HepG2 (cell line): Measurements from ENCODE around the gene ADAMTS17. TPM values are rescaled to one million over a fixed set of nuclear protein-coding genes. Genes with fewer than 3 reads are reported as not detected.

Experiments used
- ATAC-seq: fragments of 200-7000 bp; cut with Tn5 transposase; 3 replicates; pipeline ENCODE4 v1.9.1; 2020; ENCODE audit warnings: mild to moderate bottlenecking, moderate library complexity
- BruUV-seq: library from RNA; stranded (reverse); fragments of 400-500 nt; replicated peaks from 2 replicates; lab custom pipeline; 2021; lab: Mats Ljungman, UMichigan
- CTCF ChIA-PET: fragments of 300-600 bp; formaldehyde crosslinking; extraction: SDS; loops from one replicate; lab custom pipeline; 2021; ENCODE audit warnings: low total read pairs, inconsistent platforms, low intra/inter-chr PET ratio; lab: Yijun Ruan, JAX
- POLR2A ChIA-PET: fragments of 350-600 bp; sonication (Branson Sonifier 250); formaldehyde crosslinking; loops from one replicate; lab custom pipeline; 2020; ENCODE audit warnings: antibody characterized with exemption, inconsistent platforms; lab: Yijun Ruan, JAX
- DNase-seq: peaks from one replicate; pipeline ENCODE4 v3.0.0-alpha.2; 2015; ENCODE audit warnings: low spot score
- FAIRE-seq: peaks from 3 replicates; lab custom pipeline; 2011; peaks lifted over from hg19 to GRCh38; lab: Jason Lieb, UNC
- H2AFZ ChIP-seq: one replicate; pipeline ENCODE4 v1.6.1; 2011; ENCODE audit warnings: low read length, inconsistent platforms
- H3K27ac ChIP-seq: fragments of 300-600 bp; 3 replicates; pipeline ENCODE4 v1.8.0; 2011; ENCODE audit warnings: mixed run types, mild to moderate bottlenecking, mixed read lengths, low read length, inconsistent platforms; ENCODE audit not compliant: insufficient read depth; ENCODE audit errors: extremely low read length
- H3K27me3 ChIP-seq, 2 experiments: fragments of 200-600 bp in 1 of 2; 2 replicates in 1 of 2; 3 replicates in 1 of 2; pipeline versions ENCODE4 v1.6.0 to v1.8.0; 2011; ENCODE audit warnings: low read length in 2 of 2, mild to moderate bottlenecking in 2 of 2, moderate library complexity in 2 of 2, inconsistent platforms in 1 of 2; ENCODE audit not compliant: insufficient read depth in 2 of 2, control insufficient read depth in 1 of 2
- H3K36me3 ChIP-seq, 2 experiments: fragments of 200-600 bp in 1 of 2; replicated peaks in 1 of 2; 2 replicates in 1 of 2; 3 replicates in 1 of 2; pipeline versions ENCODE4 v1.5.1 to v1.8.0; 2011; ENCODE audit warnings: low read length in 2 of 2, inconsistent platforms in 1 of 2; ENCODE audit not compliant: insufficient read depth in 2 of 2, control insufficient read depth in 1 of 2
- H3K4me1 ChIP-seq: 2 replicates; pipeline ENCODE4 v1.5.1; 2012; ENCODE audit warnings: low read length, inconsistent platforms; ENCODE audit not compliant: insufficient read depth
- H3K4me2 ChIP-seq: 2 replicates; pipeline ENCODE4 v1.6.0; 2011; ENCODE audit warnings: low read depth, low read length, inconsistent platforms
- H3K4me3 ChIP-seq, 3 experiments: fragments of 200-600 bp in 1 of 3; sonication (generic), shearing (Covaris generic) in 1 of 3; replicated peaks in 1 of 3; 2 replicates each; pipeline ENCODE4 v1.5.1; 2011 to 2016; ENCODE audit warnings: low read length in 3 of 3, inconsistent platforms in 2 of 3, low read depth in 2 of 3, mild to moderate bottlenecking in 2 of 3, control low read depth in 1 of 3, mixed read lengths in 1 of 3; ENCODE audit not compliant: insufficient read depth in 1 of 3
- H3K79me2 ChIP-seq: one replicate; pipeline ENCODE4 v1.6.1; 2011; ENCODE audit warnings: low read length, inconsistent platforms; ENCODE audit not compliant: insufficient read depth
- H3K9ac ChIP-seq: 2 replicates; pipeline ENCODE4 v1.6.0; 2011; ENCODE audit warnings: mild to moderate bottlenecking, low read depth, low read length, inconsistent platforms; ENCODE audit not compliant: insufficient read depth
- H3K9me3 ChIP-seq: 2 replicates; pipeline ENCODE4 v1.5.1; 2012; ENCODE audit warnings: mild to moderate bottlenecking, low read length
- H4K20me1 ChIP-seq: 2 replicates; pipeline ENCODE4 v1.6.0; 2011; ENCODE audit warnings: inconsistent platforms, mild to moderate bottlenecking, low read length, moderate library complexity; ENCODE audit not compliant: insufficient read depth
- ARID2 ChIP-seq: sonication (generic); formaldehyde crosslinking; IDR thresholded peaks from 2 replicates; pipeline ENCODE4 v1.8.1; 2022; ENCODE audit warnings: mild to moderate bottlenecking, missing genetic modification reagents, borderline replicate concordance
- GATAD2A ChIP-seq: IDR thresholded peaks from 2 replicates; pipeline ENCODE4 v1.6.1; 2016
- RORA ChIP-seq: sonication (generic); formaldehyde crosslinking; IDR thresholded peaks from 2 replicates; pipeline ENCODE4 v1.5.0; 2020; ENCODE audit warnings: mild to moderate bottlenecking, missing genetic modification reagents, moderate library complexity
- TAF1 ChIP-seq: sonication (generic); formaldehyde crosslinking; IDR thresholded peaks from 2 replicates; pipeline ENCODE4 v1.4.0; 2020; ENCODE audit warnings: missing genetic modification reagents
- ZNF557 ChIP-seq: sonication (generic); formaldehyde crosslinking; IDR thresholded peaks from 2 replicates; pipeline ENCODE4 v1.4.0; 2020; ENCODE audit warnings: missing genetic modification reagents
- WGBS: methylation state at CpG from one replicate; pipeline ENCODE4 v1.1.6; 2017; ENCODE audit warnings: low lambda C conversion rate; 5-methylcytosine and 5-hydroxymethylcytosine counted together
- in situ Hi-C: cut with HindIII; loops from 2 replicates; pipeline ENCODE4 v1.10.0; 2017; ENCODE audit warnings: low pct_unique_long_range_greater_than_20kb; ENCODE audit not compliant: extremely low pct_ligation_motif_present
- intact Hi-C: fragments of 100-400 bp; cut with micrococcal nuclease; formaldehyde crosslinking; loops from one replicate; pipeline ENCODE4 v1.10.0; 2022; ENCODE audit not compliant: unreplicated experiment
- polyA plus RNA-seq, 8 experiments: library from polyadenylated mRNA; depleted of rRNA in 3 of 8; stranded (reverse) in 7 of 8; unstranded in 1 of 8; fragments of >200 nt; fragmentation: Illumina TruSeq in 4 of 8; extraction: Trizol in 4 of 8; gene quantifications; 2 replicates each; pipeline versions ENCODE4 v1.2.1 to v1.2.3, GENCODE V29; 2011 to 2016; ENCODE audit warnings: low read depth in 4 of 8, missing spikeins in 1 of 8, mixed read lengths in 1 of 8; ENCODE audit not compliant: insufficient read depth in 1 of 8
- total RNA-seq, 5 experiments: library from RNA; depleted of rRNA; stranded (reverse); fragments of >200 nt; fragmentation: Illumina TruSeq; extraction: Trizol; gene quantifications; 2 replicates each; pipeline ENCODE4 v1.2.3, GENCODE V29; 2016; ENCODE audit warnings: low read depth in 1 of 5
- TF ChIP-seq, protein P1 (sequence below): sonication (generic); formaldehyde crosslinking; IDR thresholded peaks from 2 replicates; pipeline ENCODE4 v1.5.0; 2020; ENCODE audit warnings: missing genetic modification reagents
- TF ChIP-seq, protein P2 (sequence below): IDR thresholded peaks from 2 replicates; pipeline ENCODE4 v1.6.1; 2016; ENCODE audit warnings: missing biosample characterization, missing genetic modification reagents, low read depth

The ADAMTS17 gene
- total and polyA plus RNA-seq, 2 of the 13 experiments (the other 11 are each of a cell fraction or from before 2014, with no cell fraction given): 0.02 to 0.04 TPM

DNA sequence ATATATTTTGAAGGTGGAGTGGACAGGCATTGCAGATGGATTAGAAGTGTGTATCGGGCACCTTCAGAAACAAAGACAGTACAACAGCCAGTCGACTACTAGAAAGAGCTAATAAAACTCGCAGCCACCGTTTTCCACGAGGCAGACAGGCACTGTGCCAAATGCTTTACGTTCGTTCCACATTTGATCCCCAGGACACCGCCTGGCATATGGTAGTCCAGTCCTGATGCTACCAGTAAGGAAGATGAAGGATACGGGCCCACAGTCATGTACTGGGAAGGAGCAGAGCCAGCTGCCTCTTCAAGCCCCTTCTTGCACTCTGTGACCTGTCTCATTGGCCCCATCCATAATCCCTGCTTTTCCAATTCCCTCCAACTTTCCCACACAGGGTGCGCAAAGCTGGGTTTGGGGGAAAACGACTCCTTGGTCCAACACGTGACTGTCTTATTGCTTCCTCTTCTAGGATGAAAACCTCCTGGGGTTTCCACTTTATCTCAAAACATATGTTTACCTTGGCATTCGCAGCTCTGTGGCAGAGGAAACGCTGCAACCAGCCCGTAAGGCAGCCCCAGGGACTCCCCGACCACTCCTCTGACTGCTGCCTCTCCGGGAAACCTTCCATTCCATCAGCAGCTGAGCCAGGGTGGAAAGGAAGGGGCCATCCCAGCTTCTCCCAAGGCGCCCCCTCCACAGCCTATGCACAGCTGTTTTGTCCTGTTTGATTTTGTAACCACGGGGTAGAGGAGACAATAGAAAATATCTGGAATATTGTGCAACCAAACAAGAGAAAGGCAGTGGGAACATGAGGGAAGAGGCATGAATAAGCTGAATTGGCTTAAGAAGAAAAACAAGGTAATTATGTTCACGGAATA is 107.4 kb downstream of the ADAMTS17 start:
- no peaks in the 10 kb centered on the region for H3K36me3 ChIP-seq
- no peak overlapping the region for H3K27ac ChIP-seq
- no peaks in the 10 kb centered on the region; a peak in 1 of 5 replicates for H3K27me3 ChIP-seq
- no peaks in the 10 kb centered on the region for H3K4me1 ChIP-seq
- ChIA-PET POLR2A (no interaction called here), CTCF (no interaction called here)
- FAIRE-seq (no peak), DNase-seq (no peak), ATAC-seq (no peak)
- no peak overlapping the region for H3K4me2 ChIP-seq
- H2AFZ ChIP-seq: no peak overlapping the region
- intact Hi-C loops: no loop called here
- H3K4me3 ChIP-seq: no peak overlapping the region
- no peaks in the 10 kb centered on the region for H3K9me3 ChIP-seq
- TF ChIP-seq, protein P1, sequence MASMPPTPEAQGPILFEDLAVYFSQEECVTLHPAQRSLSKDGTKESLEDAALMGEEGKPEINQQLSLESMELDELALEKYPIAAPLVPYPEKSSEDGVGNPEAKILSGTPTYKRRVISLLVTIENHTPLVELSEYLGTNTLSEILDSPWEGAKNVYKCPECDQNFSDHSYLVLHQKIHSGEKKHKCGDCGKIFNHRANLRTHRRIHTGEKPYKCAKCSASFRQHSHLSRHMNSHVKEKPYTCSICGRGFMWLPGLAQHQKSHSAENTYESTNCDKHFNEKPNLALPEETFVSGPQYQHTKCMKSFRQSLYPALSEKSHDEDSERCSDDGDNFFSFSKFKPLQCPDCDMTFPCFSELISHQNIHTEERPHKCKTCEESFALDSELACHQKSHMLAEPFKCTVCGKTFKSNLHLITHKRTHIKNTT (CRISPR knock-in tag): no peak
- no peak for TF ChIP-seq RORA
- TF ChIP-seq ARID2 (CRISPR knock-in tag): no peak
- TF ChIP-seq ZNF557: no peak
- TF ChIP-seq TAF1 (CRISPR knock-in tag): no peak
- no peak for TF ChIP-seq GATAD2A (CRISPR knock-in tag)
- TF ChIP-seq, protein P2, sequence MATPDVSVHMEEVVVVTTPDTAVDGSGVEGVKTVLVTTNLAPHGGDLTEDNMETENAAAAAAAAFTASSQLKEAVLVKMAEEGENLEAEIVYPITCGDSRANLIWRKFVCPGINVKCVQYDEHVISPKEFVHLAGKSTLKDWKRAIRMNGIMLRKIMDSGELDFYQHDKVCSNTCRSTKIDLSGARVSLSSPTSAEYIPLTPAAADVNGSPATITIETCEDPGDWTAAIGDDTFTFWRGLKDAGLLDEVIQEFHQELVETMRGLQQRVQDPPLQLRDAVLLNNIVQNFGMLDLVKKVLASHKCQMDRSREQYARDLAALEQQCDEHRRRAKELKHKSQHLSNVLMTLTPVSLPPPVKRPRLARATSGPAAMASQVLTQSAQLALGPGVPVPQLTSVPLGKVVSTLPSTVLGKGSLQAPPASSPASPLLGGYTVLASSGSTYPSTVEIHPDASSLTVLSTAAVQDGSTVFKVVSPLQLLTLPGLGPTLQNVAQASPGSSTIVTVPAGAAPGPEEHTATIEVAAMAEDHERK (CRISPR knock-in tag): no peak
- in situ Hi-C loops: no loop called here
- BruUV-seq: no TSS peak
- no peaks in the 10 kb centered on the region for H3K79me2 ChIP-seq
- H3K9ac ChIP-seq: no peak overlapping the region
- H4K20me1 ChIP-seq: no peaks in the 10 kb centered on the region
- WGBS: 37% methylated on average over 14 of the region's 20 CpGs
